Measurements from ENCODE around the gene LCLAT1.

DNA sequence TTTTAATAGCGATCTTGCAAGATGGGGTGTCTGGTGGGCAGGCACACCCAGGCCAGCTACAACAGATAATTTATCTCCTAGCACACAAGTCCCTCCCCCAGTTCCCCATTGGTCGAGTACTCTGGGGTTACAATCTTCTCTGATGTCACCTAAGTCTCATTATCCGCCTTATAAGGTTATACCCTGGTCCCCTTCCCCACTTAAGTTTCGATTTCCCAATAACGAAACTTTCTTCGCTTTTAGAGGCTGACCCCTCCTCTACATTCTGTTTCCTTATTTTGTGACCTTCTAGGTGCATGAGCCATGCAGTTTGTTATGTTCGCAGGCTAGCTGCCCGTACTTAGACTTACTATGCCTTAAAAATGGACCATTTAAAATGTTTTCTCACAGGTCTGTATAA, 180.1 kb downstream of the LCLAT1 start:
- TF ChIP-seq, protein P1, sequence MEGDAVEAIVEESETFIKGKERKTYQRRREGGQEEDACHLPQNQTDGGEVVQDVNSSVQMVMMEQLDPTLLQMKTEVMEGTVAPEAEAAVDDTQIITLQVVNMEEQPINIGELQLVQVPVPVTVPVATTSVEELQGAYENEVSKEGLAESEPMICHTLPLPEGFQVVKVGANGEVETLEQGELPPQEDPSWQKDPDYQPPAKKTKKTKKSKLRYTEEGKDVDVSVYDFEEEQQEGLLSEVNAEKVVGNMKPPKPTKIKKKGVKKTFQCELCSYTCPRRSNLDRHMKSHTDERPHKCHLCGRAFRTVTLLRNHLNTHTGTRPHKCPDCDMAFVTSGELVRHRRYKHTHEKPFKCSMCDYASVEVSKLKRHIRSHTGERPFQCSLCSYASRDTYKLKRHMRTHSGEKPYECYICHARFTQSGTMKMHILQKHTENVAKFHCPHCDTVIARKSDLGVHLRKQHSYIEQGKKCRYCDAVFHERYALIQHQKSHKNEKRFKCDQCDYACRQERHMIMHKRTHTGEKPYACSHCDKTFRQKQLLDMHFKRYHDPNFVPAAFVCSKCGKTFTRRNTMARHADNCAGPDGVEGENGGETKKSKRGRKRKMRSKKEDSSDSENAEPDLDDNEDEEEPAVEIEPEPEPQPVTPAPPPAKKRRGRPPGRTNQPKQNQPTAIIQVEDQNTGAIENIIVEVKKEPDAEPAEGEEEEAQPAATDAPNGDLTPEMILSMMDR (IDR thresholded peaks at IDR 0.05), result no peak
- TF ChIP-seq POLR2AphosphoS5 (IDR thresholded peaks at IDR 0.05; ENCODE audit: low read depth, low read length), result no peak
- TF ChIP-seq REST (IDR thresholded peaks at IDR 0.05; ENCODE audit: insufficient read depth in 1 of 2, low read depth in 2 of 2, low read length in 1 of 2), result no peak
- no peak for TF ChIP-seq SIN3A (IDR thresholded peaks at IDR 0.05; ENCODE audit: borderline replicate concordance, insufficient read depth, low read depth, low read length)
